Femur (tissue), 1 donor: ENCODE results near the gene NSL1.
"Not testable (repeated sequence)": the region's sequence is repeated elsewhere in the genome, so short reads cannot be mapped to it uniquely, and the experiment has no call there.

Experiments used
- DNase-seq: peaks from one replicate; pipeline ENCODE4 v3.0.0-alpha.2; 2017

NSL1 gene

DNA sequence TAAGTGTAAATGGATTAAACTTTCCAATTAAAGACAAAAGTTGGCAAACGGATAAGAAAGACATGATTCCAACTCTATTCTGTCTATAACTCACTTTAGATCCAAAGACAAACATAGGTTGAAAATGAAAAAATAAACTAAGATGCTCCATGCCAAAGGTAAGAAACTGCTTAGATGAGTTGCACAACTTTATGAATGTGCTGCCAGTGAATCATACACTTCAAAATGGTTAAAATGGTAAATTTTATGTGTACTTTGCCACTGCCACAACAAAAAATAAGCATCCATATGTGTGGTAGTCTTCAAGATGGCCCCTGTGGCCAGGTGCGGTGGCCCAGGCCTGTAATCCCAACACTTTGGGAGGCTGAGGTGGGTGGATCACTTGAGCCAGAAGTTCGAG lies 45.0 kb downstream of the NSL1 start:
- no peak for DNase-seq

- DNase-seq, result no peak
These were observed 46.3 kb downstream of the NSL1 start for GRCh38 chr1:212745303-212745702.

GRCh38 chr1:212743901-212744475 lies 47.6 kb downstream of the NSL1 start:
- DNase-seq, result no peak

DNA sequence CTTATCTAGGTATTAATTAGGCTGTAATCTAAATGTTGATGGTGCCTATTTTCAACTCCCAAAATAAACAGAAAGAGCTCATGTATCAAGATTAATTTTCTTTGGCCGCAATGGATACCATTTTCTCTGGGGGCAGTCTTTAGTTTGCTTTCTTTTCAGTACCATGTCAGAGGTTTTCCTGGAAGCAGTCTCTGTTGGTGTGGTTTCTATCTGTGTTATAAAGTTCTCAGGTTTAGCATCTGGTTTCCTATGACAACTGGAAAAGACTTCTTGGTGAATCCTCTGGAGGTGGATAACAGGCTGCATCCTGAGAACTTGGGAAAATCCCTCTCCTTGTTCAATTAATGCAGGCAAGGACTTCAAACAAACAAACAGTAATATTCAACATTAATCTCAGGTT lies 53.2 kb downstream of the NSL1 start:
- DNase-seq, result no peak

GRCh38 chr1:212737559-212737958 lies 54.0 kb downstream of the NSL1 start:
- no peak for DNase-seq

- DNase-seq, result no peak
These were observed 58.5 kb downstream of the NSL1 start for GRCh38 chr1:212733109-212733508.

GRCh38 chr1:212731630-212732029 lies 59.9 kb downstream of the NSL1 start:
- DNase-seq, result no peak

- DNase-seq, result no peak
These were observed 63.0 kb downstream of the NSL1 start for GRCh38 chr1:212728606-212729005.

DNA sequence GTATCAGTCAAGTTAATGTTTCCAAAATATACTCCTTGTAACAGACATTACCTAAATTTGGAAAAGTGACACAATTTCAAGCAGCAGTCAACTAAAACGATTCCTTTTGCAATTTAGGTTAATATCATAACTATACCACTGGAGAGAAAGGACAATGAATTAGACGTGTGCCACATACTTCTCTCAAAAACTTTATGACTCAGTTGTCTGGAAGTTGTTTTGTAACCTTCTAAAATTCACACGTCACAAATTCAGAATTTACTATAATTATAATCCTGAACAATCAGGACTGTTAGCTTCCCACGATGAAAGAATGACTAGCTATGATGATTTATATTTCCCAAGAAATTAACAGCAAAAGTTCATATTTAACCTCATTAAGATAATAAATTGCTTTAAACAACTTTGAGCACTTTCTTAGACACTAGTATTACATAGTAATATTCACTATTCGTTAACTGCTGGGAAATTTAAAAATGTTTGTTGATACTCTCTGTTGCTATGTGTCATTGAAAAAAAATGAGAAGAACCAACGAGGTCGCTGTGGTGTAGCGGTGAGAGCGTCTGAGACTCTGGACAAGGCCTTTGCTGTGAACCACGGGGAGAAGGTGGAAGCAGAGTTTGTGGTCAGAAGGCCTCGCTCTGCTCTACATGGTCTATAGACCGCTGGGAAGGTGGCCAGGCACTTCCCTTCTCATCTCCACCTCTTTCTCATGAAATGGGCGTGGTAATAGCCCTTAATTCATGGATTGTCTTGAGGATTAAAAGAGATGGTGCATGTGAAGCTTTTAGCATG lies 64.0 kb downstream of the NSL1 start:
- peak; percentile 37 for DNase-seq

GRCh38 chr1:212724679-212725078 lies 66.9 kb downstream of the NSL1 start:
- DNase-seq, result not testable (repeated sequence)

- DNase-seq, result no peak
These were observed 69.2 kb downstream of the NSL1 start for GRCh38 chr1:212722270-212722957.

DNA sequence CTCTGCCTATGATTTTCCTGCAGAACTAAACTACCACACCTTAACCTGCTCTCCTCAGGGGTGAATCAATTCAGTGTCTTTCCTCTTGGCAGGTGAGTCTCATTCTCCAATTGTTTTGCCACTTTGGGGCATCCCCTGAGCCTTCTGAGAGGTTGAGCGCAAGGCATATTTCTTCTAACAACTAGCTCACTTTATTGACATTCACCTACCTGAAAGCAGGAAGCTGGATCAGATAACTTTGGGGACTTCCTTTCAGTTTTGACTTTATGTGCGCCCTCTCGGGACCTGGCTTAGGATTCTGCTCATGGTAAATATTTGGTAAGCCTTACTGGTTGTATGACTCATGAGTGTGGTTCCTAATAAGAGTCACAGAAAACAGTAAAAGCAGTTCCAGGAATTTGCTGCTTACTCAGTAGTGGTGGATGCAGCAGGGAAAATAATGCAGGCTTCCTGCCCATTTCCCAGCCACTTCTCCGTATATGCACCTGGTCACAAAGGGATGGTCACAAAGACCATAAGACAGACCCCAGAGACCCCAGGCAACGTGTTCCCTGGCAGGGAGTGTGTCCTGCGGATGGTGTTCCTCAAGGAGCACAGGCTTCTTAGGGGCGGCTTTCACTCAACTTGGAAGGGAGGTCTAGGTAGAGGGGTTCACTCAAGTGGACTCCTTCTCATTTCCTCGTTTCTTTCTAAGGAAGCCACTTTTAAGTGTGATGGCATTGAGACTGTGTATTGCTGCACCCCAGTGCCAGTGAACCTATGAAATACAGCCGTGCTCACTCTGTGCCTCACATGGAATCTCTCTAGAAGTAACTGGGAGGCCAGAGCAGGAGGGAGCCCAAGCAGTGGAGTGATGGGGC lies 70.0 kb downstream of the NSL1 start:
- no peak for DNase-seq

- DNase-seq, result no peak
These were observed 71.9 kb downstream of the NSL1 start for GRCh38 chr1:212719633-212720032.

DNA sequence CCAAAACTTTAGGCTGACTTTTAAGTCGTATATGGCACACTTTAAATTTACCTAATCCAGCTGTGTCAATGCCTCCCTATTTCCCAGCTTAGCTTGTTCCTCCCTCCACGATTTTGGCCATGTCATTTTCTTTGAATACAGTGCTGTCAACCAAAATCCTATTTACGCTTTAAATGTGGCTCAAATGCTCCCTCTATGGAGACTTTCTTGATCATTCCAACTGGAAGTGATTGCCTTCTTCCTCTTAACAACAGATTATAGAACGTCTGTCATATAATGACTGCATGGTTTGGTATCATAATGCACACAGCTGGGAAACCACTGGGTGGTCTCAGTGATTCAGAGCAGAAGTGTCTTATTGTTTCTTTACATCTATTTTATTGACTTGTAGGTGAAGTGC lies 73.1 kb downstream of the NSL1 start:
- DNase-seq, result no peak

DNA sequence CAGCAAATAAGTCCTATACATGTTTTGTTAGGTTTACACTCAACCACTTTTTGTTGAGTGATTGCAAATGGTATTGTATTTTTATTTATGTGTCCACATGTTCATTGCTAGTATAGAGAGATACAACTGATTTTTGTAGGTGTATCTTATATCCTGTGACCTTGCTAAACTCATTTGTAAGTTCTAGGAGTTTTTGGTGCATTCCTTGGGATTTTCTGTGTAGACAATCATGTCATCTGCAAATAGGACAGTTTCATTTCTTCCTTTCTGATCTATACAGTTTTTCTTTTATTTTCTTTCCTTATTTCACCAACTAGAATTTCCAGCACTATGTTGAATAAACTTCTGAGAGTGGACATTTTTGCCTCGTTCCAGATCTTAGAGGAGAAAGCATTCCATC lies 75.4 kb downstream of the NSL1 start:
- DNase-seq, result no peak

DNA sequence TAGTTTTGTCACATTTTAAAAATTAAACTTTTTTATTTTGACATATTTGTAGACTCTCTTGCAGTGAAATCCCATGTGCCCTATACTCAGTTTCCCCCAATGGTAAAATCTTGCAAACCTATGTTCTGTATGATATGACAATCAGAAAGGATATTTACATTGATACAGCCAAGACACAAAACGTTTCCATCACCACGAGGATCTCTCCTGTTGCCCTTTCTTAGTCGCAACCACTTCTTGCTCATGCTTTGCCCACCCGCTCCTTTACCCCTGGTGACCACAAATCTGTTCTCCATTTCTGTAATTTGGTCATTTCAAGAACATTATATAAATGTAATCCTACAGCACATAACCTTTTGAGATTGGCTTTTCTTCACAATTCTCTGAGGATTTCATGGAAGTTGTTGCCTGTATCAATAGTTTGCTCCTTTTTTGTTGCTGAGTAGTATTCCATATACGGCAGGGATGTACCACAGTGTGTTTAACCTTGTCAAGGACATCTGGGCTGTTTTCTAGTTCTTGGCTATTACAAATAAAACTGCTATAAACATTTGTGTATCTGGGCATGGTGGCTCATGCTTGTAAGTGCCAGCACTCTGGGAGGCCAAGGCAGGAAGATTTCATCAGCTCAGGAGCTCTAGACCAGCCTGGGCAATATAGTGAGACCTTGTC lies 78.0 kb downstream of the NSL1 start:
- DNase-seq, result no peak

DNA sequence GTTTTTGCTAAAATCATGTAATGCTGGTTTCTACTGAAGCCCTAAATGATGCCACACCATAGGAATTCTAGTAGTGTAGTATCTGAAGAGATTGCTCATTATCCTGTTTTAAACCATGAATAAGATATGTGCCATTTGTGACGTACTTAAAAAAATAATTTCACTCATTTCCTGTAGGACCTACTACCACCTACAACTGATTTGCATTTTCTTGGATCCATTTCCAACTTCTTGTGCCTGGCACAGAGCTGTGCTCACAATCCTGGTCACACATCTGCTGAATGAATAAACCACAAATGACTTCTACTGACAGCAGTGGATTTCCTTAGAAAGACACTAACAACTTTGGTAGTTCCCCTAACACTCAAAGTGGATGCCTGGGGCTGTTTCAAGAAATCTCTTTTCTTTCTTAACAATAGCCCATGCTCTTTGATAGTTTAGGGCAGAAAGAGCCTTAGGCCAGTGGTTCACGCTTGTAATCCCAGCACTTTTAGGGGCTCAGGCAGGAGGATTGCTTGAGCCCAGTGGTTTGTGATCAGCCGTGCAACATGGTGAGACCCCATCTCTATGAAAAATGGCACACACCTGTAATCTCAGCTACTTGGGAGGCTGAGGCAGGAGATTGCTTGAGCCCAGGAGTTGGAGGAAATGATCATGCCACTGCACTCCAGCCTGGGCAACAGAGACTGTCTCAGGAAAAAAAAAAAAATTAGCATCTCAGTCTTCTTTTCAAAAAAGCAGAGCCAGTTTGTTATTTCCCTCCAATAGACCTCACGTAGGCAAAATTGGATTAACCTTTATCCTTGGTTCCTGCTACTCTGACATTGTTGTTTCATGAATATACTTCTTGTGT lies 78.9 kb downstream of the NSL1 start:
- no peak for DNase-seq

DNA sequence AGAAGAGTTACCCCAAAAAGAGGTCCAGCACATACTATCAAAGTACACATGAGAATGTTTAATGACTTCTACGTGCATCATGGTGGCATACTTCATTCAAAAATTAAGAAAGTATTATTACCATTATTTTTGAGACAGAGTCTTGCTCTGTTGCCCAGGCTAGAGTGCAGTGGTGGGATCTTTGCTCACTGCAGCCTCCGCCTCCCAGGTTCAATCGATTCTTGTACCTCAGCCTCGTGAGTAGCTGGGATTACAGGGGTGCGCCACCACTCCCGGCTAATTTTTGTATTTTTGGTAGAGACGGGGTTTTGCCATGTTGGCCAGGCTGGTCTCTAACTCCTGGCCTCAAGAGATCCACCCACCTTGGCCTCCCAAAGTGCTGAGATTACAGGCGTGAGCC lies 79.6 kb downstream of the NSL1 start:
- DNase-seq, result not testable (repeated sequence)

DNA sequence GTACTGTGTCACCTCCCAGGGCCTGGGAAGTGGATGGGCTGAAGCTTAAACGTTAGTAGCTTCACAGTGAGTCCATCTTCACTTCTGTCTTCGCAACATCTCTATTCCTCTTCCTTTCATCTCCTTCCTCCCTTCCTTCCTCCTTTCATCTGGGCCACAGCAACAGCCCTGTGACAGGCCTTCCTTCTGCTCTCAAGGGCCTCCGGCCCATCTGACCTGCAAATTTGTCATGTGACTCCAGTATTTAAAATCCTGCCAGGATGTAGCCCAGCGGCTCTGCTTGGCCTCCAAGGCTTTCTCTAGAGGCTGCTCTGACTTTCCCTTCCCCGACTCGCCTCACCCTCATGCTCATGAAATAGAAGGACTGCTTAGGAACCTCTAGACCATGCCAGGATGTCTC lies 81.0 kb downstream of the NSL1 start:
- no peak for DNase-seq

GRCh38 chr1:212703991-212704564 lies 87.5 kb downstream of the NSL1 start:
- no peak for DNase-seq

- DNase-seq, result no peak
These were observed 88.9 kb downstream of the NSL1 start for GRCh38 chr1:212702672-212703071.
